Measurements from ENCODE around the gene UNKL.

The UNKL gene

DNA sequence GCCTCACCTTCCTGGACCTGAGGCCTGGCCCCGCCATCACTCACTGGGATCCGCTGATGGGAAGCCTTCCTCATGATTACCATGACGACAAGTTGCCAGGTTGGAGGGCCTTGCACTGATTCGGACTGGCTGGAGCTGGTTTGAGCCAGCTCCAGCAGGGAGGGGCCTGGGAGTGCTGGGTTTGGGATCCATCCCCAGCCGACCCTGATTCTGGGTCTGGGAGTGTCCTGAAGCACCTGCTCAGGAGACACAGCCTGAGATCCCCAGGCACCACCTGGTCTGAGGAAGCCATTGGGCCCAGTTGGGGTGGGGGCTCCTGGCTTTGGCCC, 86.9 kb downstream of the UNKL start:
- no peak overlapping the region for H3K27ac Mint-ChIP-seq
- peaks cover 11 to 16% of the 10 kb centered on the region in 2 donors for H3K4me1 Mint-ChIP-seq
- H3K4me3 Mint-ChIP-seq = no peak overlapping the region
- no peak for DNase-seq
- no peak for ATAC-seq (replicated peaks)
- H3K27me3 Mint-ChIP-seq = peaks cover 4 to 16% of the 10 kb centered on the region in 2 donors
- H3K9me3 Mint-ChIP-seq = no peaks in the 10 kb centered on the region
- H3K36me3 Mint-ChIP-seq = peaks cover 15 to 16% of the 10 kb centered on the region in 2 donors

DNA sequence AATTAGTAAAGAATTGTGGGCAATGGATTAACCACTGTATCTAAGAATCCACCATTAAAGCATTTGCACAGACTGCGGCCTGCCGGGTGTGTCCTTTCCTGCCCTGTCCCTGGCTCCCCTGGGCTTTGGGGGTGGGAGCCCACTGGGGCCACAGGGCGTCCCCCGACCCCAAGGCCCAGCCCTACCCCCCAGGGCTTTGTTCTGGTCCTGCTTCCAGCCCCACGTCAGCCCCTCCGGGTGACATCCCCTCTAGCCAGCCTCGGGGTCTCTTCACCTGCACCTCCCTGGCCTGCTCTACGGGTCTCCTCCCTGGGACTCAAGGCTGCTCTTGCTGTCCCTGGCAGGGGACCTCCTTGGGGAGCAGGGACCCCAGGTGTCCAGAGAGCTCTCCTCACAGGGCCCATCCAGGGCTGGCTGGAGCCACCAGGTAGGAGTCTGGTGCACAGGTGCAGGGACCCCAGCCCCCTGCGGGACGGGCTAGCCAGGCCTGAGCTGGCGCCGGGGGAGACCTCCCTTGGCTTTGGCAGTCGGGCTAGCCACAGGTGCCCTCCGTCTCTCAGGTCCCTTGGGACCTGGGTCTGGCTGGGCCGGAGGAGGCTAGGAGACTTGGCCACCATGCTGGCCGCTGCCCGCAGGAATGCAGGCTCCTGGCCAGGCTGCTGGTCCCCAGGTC, 87.4 kb downstream of the UNKL start:
- Mint-ChIP-seq H3K9me3 (no peaks in the 10 kb centered on the region), H3K27me3 (peaks cover 0 to 11% of the 10 kb centered on the region in 2 donors), H3K4me3 (no peak overlapping the region), H3K36me3 (peaks cover 18% of the 10 kb centered on the region in 2 donors), H3K4me1 (peaks cover 8 to 11% of the 10 kb centered on the region in 2 donors), H3K27ac (peak overlapping the region; percentile 72)
- DNase-seq (no peak), ATAC-seq (replicated peaks) (no peak)

DNA sequence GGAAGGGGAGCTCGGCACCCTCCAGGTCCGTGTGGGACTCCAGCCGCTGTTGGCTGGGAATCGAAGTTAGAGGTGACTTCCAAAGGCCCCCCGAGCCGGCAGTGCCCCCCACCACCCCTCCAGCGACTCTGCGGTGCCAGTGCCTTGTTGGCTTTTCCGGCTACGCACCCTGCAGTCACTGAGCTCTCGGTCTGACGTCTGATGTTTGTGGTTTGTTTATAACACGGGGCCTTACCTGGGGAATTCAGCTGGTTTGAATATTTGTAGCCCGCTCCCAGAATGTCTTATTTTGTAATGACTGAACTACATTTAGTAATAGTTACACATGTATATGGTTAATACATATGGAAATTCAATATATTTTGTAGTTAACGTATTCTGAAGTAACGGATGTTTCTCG, 88.1 kb downstream of the UNKL start:
- Mint-ChIP-seq H3K27me3 (peaks cover 0 to 4% of the 10 kb centered on the region in 2 donors), H3K4me1 (peaks cover 3 to 4% of the 10 kb centered on the region in 2 donors), H3K4me3 (no peak overlapping the region), H3K9me3 (no peaks in the 10 kb centered on the region), H3K36me3 (peaks cover 21% of the 10 kb centered on the region in 2 donors), H3K27ac (peak overlapping the region; percentile 72)
- no peak for DNase-seq
- ATAC-seq (replicated peaks) = peak in 1 of 2 donors; percentile 17

GRCh38 chr16:1325673-1326371, 88.7 kb downstream of the UNKL start:
- no peak overlapping the region for H3K4me3 Mint-ChIP-seq
- peak; percentile 26 to 37 for ATAC-seq (replicated peaks)
- peaks cover 23 to 27% of the 10 kb centered on the region in 2 donors for H3K36me3 Mint-ChIP-seq
- H3K27me3 Mint-ChIP-seq = no peaks in the 10 kb centered on the region
- no peak overlapping the region for H3K27ac Mint-ChIP-seq
- no peaks in the 10 kb centered on the region for H3K9me3 Mint-ChIP-seq
- no peak for DNase-seq
- no peaks in the 10 kb centered on the region for H3K4me1 Mint-ChIP-seq

DNA sequence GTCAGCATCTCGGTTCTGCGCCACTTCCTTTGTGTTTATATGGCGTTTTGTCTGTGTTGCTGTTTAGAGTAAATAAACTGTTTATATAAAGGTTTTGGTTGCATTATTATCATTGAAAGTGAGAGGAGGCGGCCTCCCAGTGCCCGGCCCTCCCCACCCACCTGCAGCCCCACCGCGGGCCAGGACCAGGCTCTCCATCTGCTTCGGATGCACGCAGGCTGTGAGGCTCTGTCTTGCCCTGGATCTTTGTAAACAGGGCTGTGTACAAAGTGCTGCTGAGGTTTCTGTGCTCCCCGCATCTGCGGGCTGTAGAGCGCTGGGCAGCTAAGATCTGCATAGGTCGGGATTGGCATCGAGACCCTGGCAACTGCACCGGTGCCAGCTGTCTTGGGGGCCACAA, 89.2 kb downstream of the UNKL start:
- Mint-ChIP-seq H3K27me3 (no peaks in the 10 kb centered on the region), H3K36me3 (peaks cover 23 to 33% of the 10 kb centered on the region in 2 donors), H3K4me1 (no peaks in the 10 kb centered on the region), H3K9me3 (no peaks in the 10 kb centered on the region), H3K4me3 (no peak overlapping the region), H3K27ac (no peak overlapping the region)
- no peak for DNase-seq
- no peak for ATAC-seq (replicated peaks)

DNA sequence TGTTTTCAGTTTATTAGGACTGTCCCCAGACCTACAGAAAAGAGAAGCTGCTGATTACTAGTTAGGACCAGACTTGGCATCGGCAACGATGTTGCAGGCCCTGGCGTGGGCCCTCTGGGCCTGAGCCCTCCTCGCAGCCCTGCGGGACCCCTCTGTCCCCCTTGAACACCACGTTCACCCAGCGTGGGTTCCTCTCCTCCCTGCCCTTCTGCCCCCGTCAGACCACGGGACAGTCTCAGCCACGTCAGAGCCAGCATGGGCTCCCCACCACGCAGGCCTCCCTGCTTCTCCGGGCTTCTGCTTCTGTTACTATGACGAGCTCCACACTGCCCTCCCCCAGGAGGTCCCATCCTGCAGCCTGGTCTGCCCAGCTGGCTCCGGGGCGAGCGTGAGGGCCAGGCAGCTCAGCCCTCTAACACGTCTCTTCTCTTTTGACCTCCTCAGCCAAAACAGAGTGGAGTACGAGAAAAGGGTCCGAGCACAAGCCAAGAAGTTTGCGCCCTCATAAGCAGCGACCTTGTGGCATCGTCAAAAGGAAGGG, 90.1 kb downstream of the UNKL start:
- Mint-ChIP-seq H3K27me3 (no peaks in the 10 kb centered on the region), H3K4me1 (peaks cover 0 to under 1% of the 10 kb centered on the region in 2 donors), H3K9me3 (no peaks in the 10 kb centered on the region), H3K4me3 (no peak overlapping the region), H3K36me3 (peaks cover 27 to 37% of the 10 kb centered on the region in 2 donors), H3K27ac (peak overlapping the region; percentile 21)
- ATAC-seq (replicated peaks) = no peak
- no peak for DNase-seq

DNA sequence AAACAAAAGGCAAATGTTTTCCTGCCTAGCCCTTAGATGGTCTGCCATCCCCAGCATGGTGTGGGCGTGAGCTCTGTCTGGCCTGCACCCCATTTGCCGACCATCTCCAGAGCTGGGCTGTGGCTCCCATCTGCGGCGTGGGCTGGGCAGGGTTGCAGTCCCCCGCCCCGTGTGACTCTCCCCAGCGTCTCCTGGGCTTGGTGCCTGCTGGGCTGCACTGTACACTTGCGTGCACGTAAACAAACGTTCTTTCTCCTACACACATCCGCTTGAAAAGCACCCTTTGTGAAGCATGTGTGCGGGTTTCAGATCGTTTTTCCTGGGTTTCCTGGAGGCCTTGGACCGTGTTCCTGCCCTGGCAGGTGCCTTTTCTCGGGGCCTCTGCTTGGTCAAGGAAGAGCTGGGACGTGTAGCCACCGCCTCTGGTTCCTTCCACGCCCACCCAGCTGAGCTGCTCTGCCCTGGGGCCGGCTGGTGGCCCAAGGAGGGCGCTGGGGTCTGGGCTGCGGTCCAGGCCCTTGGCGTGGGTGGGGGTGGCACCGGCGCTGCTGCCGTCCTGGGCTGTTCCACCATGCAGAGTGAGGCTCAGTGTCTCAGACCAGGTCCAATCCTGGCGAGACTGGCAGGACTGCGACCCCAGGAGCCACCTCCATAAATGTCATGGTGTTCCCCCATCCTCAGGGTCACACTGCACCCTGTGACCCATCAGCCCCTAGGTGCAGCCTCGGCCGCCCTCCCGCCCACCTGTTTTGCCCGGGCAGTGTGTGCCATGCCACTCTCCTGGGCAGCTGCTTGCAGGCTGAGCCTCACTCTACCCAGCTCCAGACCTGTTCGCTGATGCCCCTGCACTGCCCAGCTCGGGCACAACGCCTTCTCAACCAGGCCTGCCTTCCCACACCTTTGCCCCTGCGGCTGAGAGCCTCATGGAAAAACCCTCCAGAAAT, 90.9 kb downstream of the UNKL start:
- H3K4me1 Mint-ChIP-seq = peaks cover 0 to 2% of the 10 kb centered on the region in 2 donors
- H3K36me3 Mint-ChIP-seq = peaks cover 32 to 41% of the 10 kb centered on the region in 2 donors
- peak in 1 of 2 donors; percentile 4 for ATAC-seq (replicated peaks)
- no peaks in the 10 kb centered on the region for H3K9me3 Mint-ChIP-seq
- H3K27me3 Mint-ChIP-seq = no peaks in the 10 kb centered on the region
- H3K4me3 Mint-ChIP-seq = no peak overlapping the region
- no peak for DNase-seq
- peak overlapping the region; percentile 37 for H3K27ac Mint-ChIP-seq

DNA sequence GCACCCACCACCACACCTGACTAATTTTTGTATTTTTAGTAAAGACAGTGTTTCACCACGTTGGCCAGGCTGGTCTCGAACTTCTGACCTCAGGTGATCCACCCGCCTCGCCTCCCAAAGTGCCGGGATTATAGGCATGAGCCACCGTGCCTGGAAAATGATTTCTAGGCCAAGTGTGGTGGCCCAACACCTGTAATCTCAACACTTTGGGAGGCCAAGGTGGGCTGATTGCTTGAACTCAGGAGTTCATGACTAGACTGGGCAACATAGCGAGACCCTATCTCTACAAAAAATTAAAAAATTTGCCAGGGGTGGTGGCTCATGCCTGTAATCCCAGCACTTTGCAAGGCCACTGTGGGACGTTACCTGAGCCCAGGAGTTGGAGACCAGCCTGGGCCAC, 92.1 kb downstream of the UNKL start:
- H3K27ac Mint-ChIP-seq = no peak overlapping the region
- no peak for ATAC-seq (replicated peaks)

DNA sequence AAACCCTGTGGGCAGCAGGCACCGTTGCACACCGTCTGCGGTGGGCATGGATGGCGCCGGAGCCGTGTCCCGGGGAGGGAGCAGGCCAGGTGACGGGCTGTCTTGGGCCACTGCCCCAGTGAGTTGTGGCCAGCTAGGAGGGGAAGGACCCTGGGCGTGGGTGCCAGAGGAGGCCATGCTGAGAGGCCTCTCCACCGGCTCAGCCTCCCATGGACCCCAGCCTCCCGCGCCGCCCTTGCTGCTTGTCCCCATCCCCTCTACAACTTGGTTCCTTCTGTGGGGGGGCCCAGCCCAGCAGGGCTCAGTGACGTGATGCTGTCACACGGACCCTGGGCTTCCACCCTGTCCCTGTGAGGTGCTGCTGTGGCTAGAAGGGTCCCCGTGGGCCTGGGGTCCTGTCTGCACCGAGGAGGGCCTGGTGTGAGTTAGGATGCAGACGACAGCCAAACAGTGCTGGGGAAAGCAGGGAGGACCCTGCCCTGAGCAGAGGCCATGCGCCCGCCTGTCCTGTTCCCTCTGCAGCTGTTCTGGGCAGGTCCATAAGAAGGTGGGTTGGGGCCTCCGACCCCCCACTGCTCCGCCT, 93.8 kb downstream of the UNKL start:
- no peaks in the 10 kb centered on the region for H3K27me3 Mint-ChIP-seq
- H3K4me1 Mint-ChIP-seq = peaks cover 4 to 6% of the 10 kb centered on the region in 2 donors
- H3K9me3 Mint-ChIP-seq = no peaks in the 10 kb centered on the region
- no peak for ATAC-seq (replicated peaks)
- H3K36me3 Mint-ChIP-seq = peaks cover 47 to 68% of the 10 kb centered on the region in 2 donors
- H3K4me3 Mint-ChIP-seq = no peak overlapping the region
- DNase-seq = no peak
- peak overlapping the region; percentile 20 for H3K27ac Mint-ChIP-seq

More for the DNA sequence above, 92.1 kb downstream of the UNKL start:
- H3K4me1 Mint-ChIP-seq = peaks cover 4 to 6% of the 10 kb centered on the region in 2 donors
- no peak for DNase-seq
- H3K27me3 Mint-ChIP-seq = no peaks in the 10 kb centered on the region
- no peaks in the 10 kb centered on the region for H3K9me3 Mint-ChIP-seq
- H3K4me3 Mint-ChIP-seq = no peak overlapping the region
- peaks cover 43 to 53% of the 10 kb centered on the region in 2 donors for H3K36me3 Mint-ChIP-seq

DNA sequence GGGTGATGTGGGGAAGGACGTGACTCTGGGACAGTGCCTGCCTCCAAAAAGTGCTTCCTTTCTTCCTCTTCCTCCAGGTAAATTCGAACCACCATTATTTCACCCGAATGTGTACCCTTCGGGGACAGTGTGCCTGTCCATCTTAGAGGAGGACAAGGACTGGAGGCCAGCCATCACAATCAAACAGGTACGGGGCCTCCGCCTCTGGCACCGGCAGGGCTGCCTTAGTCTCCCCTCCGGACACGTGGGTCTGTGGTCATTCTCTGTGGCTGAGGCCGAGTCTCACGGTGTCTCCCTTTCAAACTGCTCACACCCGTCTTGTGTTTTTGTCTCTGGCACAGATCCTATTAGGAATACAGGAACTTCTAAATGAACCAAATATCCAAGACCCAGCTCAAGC, 94.4 kb downstream of the UNKL start:
- DNase-seq (no peak), ATAC-seq (replicated peaks) (no peak)
- Mint-ChIP-seq H3K36me3 (peaks cover 44 to 71% of the 10 kb centered on the region in 2 donors), H3K4me1 (peaks cover 4 to 6% of the 10 kb centered on the region in 2 donors), H3K4me3 (no peak overlapping the region), H3K27me3 (no peaks in the 10 kb centered on the region), H3K27ac (peak overlapping the region; percentile 20), H3K9me3 (no peaks in the 10 kb centered on the region)

DNA sequence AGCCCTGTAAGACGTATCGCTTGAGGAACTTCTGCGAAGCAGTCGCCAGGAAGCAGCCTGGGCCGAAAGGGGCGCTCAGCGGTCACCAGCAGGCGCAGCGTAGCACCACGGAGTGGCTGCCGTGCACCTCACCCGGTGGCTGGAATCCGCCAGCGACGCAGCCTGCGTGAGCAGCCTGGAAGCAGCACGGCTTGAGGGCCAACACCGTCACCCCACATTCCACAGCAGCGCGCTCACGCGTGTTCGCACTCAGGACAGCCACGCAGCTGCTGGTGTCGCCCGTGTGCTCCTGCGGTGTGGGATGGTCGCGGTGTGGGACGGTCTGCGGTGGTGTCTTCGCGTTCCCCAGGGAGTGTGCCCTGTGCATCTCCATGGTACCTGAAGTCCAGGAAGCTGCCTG, 95.5 kb downstream of the UNKL start:
- H3K27ac Mint-ChIP-seq = no peak overlapping the region
- DNase-seq (no peak), ATAC-seq (replicated peaks) (no peak)
- peaks cover 6 to 8% of the 10 kb centered on the region in 2 donors for H3K4me1 Mint-ChIP-seq
- H3K27me3 Mint-ChIP-seq = no peaks in the 10 kb centered on the region
- no peak overlapping the region for H3K4me3 Mint-ChIP-seq
- peaks cover 46 to 71% of the 10 kb centered on the region in 2 donors for H3K36me3 Mint-ChIP-seq
- no peaks in the 10 kb centered on the region for H3K9me3 Mint-ChIP-seq

DNA sequence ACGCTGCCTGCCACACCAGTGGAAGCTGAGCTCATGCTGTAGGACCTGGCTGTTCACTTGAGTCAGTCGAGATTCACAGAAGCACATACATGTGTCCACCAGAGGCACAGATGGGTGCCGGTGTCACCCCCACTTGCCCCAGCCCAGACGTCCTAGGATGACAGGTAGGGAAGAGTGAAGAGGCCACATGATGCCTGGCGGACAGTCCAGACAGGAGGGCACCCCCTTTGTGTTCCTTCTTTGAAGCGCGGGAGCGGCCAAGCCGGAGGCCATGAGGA, 96.3 kb downstream of the UNKL start:
- Mint-ChIP-seq H3K27ac (no peak overlapping the region), H3K36me3 (peaks cover 41 to 68% of the 10 kb centered on the region in 2 donors), H3K27me3 (no peaks in the 10 kb centered on the region)

GRCh38 chr16:1317479-1318267, 96.8 kb downstream of the UNKL start:
- ATAC-seq (replicated peaks) (no peak), DNase-seq (no peak)
- Mint-ChIP-seq H3K27me3 (no peaks in the 10 kb centered on the region), H3K27ac (peak overlapping the region; percentile 47), H3K4me3 (no peak overlapping the region), H3K4me1 (peaks cover 10 to 15% of the 10 kb centered on the region in 2 donors), H3K36me3 (peaks cover 43 to 66% of the 10 kb centered on the region in 2 donors), H3K9me3 (no peaks in the 10 kb centered on the region)

More for the DNA sequence above, 96.3 kb downstream of the UNKL start:
- DNase-seq (no peak), ATAC-seq (replicated peaks) (no peak)
- H3K4me3 Mint-ChIP-seq = no peak overlapping the region
- H3K4me1 Mint-ChIP-seq = peaks cover 6 to 10% of the 10 kb centered on the region in 2 donors
- H3K9me3 Mint-ChIP-seq = no peaks in the 10 kb centered on the region
